GM21825 (cell line): ENCODE results near the gene KDM4B.

Experiments
- ATAC-seq: cut with Tn5 transposase; IDR thresholded peaks from one replicate; pipeline ENCODE4 v1.9.1; 2021; ENCODE audit warnings: mild to moderate bottlenecking, moderate library complexity; ENCODE audit not compliant: unreplicated experiment

KDM4B gene

DNA sequence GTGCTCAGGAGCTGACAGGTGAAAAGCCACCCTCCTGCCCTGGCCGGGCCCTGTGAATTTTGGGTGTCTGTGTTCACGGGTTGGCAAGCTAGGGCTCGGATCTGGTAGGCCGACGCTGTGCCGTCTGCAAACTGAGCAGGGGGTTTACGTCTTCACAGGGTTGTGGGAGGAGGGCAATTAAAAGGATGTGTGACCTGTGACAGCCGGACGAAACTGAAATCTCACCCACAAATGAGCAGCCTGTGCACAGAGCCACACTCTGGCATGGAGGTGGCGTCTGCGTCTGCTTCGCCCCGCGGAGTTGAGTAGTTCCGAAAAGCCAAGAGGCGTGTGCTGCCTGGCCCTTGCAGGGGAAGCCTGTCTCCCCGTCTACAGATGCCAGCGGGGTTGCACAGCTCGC, 117.3 kb downstream of the KDM4B start:
- no peak for ATAC-seq

DNA sequence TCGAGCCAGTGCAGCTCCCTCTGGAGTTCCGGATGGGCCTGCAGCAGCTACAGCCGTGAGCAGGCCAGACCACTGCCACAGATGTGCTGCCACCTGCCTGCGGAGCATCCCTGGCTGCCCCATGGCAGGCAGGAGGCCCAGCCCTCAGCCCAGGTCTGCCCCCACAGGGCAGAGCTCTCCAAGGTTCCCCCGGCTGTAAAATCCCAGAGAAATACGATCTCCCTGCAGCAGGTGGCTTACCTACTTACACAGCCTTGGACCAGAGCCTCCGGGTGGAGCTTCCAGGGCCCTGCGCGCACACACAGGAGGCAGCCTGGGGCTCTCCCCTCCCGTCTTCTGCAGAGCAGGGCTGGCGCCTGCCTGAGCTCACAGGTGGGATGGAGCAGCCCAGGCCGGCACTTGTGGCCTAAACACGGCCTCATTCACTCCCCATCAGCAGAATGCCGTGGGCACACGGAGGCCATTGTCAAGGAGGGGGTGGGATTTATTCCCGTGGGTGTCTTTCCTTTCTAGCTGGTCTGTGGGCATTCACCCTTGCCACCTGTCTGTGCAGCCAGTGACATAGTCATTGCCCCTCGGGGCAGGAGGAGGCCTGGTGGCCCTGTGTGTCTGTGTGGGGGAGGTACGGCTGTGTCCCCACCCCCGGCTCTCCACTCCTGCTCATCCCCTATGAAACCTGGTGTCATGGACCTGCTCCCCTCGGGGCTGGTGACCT, 118.0 kb downstream of the KDM4B start:
- ATAC-seq, result no peak

- ATAC-seq, result no peak
Measured at GRCh38 chr19:5089283-5089682, 120.4 kb downstream of the KDM4B start.

- no peak for ATAC-seq
Measured at GRCh38 chr19:5090465-5091017, 121.6 kb downstream of the KDM4B start.

DNA sequence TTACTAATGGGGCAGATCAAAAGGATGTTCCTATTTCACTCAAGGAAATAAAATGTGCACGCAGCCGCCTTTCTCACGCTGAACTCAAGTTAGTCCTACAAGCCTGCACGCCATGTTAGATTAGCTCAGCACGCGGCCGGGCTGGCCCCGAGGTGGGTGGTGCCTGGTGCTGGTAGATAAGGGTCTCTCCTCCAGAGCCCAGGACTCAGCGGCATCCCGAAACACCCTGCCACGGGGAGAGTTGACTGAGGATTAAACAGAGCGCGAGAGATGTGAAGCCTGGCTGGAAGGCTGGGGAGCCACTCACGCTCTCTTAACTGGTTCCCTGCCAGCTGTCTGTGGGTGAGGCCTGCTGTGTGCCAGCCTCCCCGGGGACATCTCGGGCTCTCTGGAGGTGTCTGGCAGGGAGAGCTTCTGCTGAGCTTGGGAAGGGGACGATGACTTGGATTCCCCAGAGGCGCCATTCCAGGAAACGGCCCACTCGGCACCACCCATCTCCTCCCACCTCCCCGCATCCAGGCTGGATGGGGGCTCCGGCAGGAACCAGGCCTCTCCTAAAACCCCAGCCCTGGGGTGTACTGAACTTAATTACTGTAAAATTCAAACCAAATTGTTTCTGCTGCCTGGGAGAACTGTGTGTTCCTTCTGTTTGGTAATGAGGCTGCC, 122.2 kb downstream of the KDM4B start:
- no peak for ATAC-seq

DNA sequence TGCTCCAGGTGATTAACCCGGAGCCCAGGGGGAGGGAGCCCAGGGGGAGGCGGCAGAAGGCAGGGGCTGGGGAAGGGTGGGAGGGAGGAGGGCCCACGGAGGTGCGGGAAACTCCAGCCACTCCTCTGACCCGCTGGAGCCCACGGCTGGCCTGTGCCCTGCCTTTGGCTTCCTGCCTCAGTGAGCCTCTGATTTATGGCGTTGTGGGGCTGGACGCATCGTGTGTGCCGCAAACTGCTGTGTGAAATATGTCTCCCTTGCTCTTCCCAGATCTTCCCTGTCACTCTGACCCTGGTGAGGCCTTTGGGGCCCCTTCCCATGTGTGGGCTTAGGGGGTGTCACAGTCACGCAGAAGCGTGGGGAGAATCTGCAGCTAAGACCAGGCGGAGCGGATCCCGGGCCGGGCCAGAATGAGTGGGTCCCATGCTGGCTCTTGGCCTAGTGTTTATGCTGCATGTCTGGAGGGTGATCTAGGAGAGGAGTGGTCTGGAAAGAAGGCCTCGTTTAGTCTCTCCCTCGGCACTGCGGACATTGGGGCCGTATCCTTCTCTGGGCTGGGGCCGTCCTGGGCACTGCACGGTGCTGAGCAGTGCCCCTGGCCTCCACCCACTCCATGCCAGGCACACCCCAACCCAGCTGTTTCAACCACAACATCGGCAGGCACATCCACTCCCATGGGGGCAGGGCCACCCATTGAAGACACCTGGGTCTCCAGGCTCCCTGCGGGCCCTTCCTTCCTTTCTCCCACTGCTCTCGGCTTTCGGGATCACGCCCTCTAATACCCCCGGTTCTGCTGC, 123.0 kb downstream of the KDM4B start:
- ATAC-seq, result no peak

DNA sequence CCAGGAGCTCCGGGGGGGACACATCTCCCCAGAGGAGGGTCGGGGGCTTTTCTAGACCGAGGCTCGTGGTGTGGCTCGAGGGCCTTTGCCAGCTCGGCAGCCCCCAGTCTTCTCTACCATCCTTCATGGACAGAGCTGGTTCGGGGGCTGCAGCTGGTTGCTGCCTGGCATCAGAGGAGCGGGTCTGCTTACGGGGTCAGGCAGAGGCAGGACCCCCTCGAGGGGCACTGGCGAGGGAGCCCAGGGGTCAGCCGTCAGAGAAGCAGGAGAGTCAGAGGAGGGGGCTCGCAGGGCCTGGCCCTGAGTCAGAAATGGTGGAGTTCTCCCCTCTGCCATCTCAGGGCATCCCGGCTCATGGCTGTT, 123.5 kb downstream of the KDM4B start:
- no peak for ATAC-seq

GRCh38 chr19:5093297-5093928, 124.5 kb downstream of the KDM4B start:
- no peak for ATAC-seq

DNA sequence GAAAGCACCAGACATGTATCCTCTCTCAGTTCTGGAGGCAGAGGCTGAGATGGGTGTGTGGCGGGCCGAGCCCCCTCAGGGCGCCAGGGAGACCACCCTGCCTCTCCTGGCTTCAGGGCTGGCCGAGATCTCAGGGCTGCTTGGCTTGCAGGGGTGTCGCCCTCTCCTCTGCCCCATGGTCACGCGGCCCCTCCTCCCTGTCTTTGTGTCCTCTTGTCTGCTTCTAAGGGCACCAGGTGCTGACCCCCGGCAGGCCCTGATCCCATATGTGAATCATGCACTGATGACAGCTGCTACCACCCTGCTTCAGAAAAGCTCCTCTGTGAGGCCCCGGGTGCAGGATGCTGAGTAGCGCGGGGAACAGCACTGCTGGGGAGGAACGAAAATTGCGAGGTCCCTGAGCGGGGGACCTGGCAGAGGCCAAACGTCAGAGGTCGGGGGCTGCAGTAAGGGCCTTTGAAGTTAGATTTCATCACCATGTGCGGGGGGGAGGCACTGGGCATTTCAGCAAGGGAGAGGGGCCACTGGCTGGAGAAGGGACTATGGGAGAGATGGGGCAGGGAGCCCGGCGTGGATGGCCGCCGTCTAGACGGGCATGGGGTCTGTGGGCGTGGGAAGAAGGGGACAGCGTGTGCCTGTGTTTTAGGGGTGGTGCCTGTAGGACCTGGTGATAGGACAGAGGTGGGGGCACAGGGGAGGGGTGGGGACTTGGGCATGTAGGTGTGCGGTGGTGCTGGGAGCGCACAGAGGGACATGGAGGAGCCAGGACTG, 125.2 kb downstream of the KDM4B start:
- no peak for ATAC-seq

DNA sequence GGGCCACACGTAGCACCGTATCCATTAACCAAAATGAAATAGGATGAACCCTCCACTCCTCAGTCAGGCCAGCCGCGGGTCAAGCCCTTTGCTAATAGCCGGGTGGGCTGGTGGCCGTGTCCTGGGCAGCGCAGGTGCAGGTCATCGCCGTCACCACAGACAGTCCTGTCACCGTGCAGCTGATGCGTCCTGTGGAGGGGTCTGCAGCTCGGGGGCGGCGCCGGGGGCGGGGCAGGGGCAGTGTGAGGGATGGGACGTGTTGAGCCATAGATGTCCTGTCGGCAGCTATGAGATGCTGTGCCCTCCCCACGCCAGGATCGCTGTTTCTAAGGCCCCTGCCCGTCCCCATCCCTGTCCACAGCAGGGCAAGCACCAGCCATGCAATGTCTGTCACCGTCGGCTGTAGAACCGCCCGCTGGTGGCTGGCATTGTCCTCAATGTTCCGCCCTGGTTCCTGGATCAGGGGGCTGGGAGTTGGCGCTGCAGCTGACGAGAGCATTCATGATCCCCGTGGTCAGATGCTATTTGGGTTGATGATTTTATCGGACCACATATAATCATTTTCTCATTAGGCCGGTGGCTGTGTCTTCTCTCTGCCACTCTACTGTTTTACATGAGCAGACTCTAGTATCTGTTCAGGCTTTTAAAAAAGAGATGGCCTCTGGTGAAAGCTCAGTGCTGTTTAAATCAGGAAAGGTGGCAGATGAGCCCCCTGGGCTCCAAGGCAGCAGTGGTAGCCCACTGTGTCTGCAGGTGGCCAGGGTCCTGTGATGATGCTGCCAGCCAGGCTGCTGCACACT, 126.1 kb downstream of the KDM4B start:
- no peak for ATAC-seq

GRCh38 chr19:5095568-5095850, 126.6 kb downstream of the KDM4B start:
- ATAC-seq, result no peak

DNA sequence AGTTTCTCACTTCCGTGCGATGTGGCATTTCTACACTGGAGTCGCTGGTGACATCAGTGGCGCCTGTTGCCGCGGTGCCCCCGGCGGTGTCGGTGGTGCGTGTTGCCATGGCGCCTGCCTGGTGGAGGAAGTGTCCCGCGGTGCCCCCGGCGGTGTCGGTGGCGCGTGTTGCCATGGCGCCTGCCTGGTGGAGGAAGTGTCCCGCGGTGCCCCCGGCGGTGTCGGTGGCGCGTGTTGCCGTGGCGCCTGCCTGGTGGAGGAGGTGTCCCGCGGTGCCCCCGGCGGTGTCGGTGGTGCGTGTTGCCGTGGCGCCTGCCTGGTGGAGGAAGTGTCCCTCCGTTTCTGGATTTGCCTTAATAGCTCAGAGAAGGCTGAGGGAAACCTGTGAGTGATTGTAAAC, 127.6 kb downstream of the KDM4B start:
- ATAC-seq, result no peak

DNA sequence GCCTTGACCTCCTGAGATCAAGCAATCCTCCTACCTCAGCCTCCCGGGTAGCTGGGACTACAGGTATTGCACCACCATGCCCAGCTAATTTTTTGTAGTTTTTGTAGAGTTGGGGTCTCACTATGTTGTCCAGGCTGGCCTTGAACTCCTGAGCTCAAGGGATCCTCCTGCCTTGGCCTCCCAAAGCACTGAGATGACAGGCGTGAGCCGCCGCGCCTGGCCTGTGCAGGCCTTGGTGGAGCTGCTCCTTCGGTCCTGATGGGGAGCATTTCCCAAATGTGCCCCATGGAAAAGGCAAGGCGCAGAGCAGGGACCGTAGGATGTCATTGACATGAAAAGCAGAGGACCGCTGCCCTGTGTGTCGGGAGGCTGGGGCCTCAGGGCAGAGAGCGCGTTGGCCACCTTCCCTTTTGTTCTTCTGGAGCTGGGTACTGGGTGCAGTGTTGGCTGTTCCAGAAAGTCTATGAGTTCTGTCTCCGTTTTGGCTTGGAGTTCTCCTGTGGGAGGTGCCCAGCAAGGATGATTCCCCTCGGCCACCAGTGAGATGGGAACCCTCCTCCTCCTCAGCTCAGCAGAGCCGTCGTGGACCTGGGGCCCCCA, 128.5 kb downstream of the KDM4B start:
- no peak for ATAC-seq

DNA sequence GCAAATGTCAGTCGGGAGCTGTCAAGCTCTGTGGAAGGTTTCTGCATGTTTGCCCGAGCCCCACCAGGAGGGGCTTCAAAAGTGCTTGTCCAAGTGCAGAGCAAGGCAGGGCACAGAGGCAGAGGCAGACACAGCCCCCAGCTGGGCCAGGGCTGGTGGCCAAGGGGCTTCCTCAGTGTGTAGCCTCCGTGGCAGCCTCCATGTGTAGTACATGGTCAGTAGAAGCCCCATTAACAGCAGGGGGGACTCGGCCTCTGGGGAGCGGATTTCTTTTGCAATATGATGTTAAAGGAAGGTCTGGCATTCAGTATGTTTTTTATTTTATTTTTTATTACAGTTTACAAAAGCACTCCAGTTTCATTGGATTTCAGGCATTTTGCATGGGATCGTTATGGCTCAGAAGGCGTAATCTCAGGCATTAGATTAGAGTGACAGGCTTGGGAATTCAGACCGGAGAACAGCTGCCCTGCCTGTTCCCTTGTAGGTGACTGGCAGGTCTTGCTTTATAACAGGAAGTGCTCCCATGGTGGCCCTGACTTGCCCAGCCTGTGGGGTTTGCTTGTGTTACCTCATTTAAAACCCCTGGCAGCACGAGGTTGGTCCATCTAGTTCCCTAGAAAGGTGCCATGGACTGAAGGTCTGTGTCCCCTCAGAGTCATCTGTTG, 129.2 kb downstream of the KDM4B start:
- ATAC-seq, result no peak

- no peak for ATAC-seq
Measured at GRCh38 chr19:5098646-5099045, 129.7 kb downstream of the KDM4B start.

DNA sequence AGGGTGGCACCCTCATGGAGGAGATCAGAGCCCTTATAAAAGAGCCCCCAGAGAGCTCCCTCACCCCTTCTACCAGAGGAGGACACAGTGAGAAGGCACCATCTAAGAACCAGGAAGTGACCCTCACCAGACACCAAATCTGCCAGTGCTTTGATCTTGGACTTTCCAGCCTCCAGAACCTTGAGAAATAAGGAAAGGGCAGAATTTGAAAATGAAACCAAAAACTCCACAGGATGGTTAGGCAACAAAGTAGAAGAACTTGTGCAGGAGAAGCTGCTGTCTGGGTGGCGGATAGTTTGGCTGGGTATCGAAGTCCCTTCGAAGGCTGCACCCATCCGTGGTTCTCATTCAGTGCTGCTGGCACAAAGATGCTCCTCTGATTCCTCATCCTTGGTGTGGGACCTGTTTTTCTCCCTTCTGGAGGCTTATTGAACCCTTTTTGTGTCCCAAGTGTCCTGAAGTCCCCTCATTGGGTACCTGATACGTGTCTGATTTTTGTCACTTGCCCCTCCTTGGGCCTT, 130.8 kb downstream of the KDM4B start:
- ATAC-seq, result no peak

DNA sequence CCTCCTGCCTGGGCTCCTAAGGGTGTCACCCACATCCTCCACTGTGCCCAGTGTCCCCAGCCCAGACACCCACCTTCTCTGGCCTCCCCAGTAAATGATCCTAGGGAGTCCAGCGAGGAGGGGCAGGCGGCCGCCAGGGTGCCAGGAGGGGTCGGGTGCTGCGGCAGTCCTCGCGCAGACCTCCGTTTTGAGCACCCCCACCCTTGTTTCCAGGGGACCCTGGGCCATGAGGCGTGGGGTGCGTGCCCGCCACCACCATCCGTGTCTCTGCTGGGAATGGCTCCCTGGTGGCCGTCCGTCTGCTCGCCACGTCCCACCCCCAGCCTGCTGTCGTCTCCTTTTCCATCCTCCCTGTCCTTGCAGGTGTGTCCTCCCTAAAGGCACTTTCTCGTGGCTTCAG, 133.0 kb downstream of the KDM4B start:
- ATAC-seq, result no peak

GRCh38 chr19:5102520-5102919, 133.6 kb downstream of the KDM4B start:
- ATAC-seq, result no peak
